Keratinocyte (primary cell): ENCODE results near the gene GRAMD4. TPM values are rescaled to one million over a fixed set of nuclear protein-coding genes. Genes with fewer than 3 reads are reported as not detected.

Experiments used
- DNase-seq: peaks from one replicate; pipeline ENCODE4 v3.0.0-alpha.2; 2011; ENCODE audit warnings: low read depth, missing footprints, low spot score
- FAIRE-seq: peaks from 2 replicates; lab custom pipeline; 2011; peaks lifted over from hg19 to GRCh38; lab: Jason Lieb, UNC
- H2AFZ ChIP-seq: 2 replicates; pipeline ENCODE4 v1.6.0; 2012; ENCODE audit warnings: low read length, control low read depth, inconsistent platforms; ENCODE audit not compliant: control insufficient read depth
- H3K27ac ChIP-seq: 2 replicates; pipeline ENCODE4 v1.5.1; 2011; ENCODE audit warnings: low read length; ENCODE audit not compliant: control insufficient read depth, insufficient read depth
- H3K27me3 ChIP-seq: 3 replicates; pipeline ENCODE4 v1.6.0; 2011; ENCODE audit warnings: low read length; ENCODE audit not compliant: control insufficient read depth, insufficient read depth; ENCODE audit errors: extremely low read depth
- H3K36me3 ChIP-seq, 2 experiments: 2 replicates in 1 of 2; 3 replicates in 1 of 2; pipeline ENCODE4 v1.5.1; 2011; ENCODE audit warnings: low read length in 2 of 2, mild to moderate bottlenecking in 1 of 2; ENCODE audit not compliant: control insufficient read depth in 2 of 2, insufficient read depth in 2 of 2; ENCODE audit errors: extremely low read depth in 1 of 2
- H3K4me1 ChIP-seq: 3 replicates; pipeline ENCODE4 v1.5.1; 2011; ENCODE audit warnings: low read length; ENCODE audit not compliant: control insufficient read depth, insufficient read depth; ENCODE audit errors: extremely low read depth
- H3K4me2 ChIP-seq: 3 replicates; pipeline ENCODE4 v1.6.0; 2011; ENCODE audit warnings: low read depth, low read length; ENCODE audit not compliant: control insufficient read depth, insufficient read depth; ENCODE audit errors: extremely low read depth
- H3K4me3 ChIP-seq, 3 experiments: fragments of 200-600 bp in 1 of 3; sonication (generic) in 1 of 3; 2 replicates in 2 of 3; 3 replicates in 1 of 3; pipeline ENCODE4 v1.5.1; 2011 to 2016; ENCODE audit warnings: low read length in 3 of 3, mild to moderate bottlenecking in 3 of 3, control low read depth in 2 of 3, inconsistent platforms in 1 of 3, low read depth in 1 of 3, mixed read lengths in 1 of 3, mixed run types in 1 of 3, moderate library complexity in 1 of 3; ENCODE audit not compliant: control insufficient read depth in 2 of 3, insufficient read depth in 2 of 3; ENCODE audit errors: extremely low read depth in 1 of 3
- H3K79me2 ChIP-seq: 2 replicates; pipeline ENCODE4 v1.6.0; 2012; ENCODE audit warnings: low read length; ENCODE audit not compliant: control insufficient read depth, insufficient read depth
- H3K9ac ChIP-seq: 3 replicates; pipeline ENCODE4 v1.6.0; 2011; ENCODE audit warnings: low read length; ENCODE audit not compliant: control insufficient read depth, insufficient read depth; ENCODE audit errors: extremely low read depth
- H3K9me1 ChIP-seq: 3 replicates; pipeline ENCODE4 v1.6.0; 2011; ENCODE audit warnings: low read length; ENCODE audit not compliant: control insufficient read depth, insufficient read depth; ENCODE audit errors: extremely low read depth
- H3K9me3 ChIP-seq: 2 replicates; pipeline ENCODE4 v1.5.1; 2012; ENCODE audit warnings: low read depth, low read length; ENCODE audit not compliant: control insufficient read depth
- H4K20me1 ChIP-seq: 3 replicates; pipeline ENCODE4 v1.6.0; 2011; ENCODE audit warnings: low read length; ENCODE audit not compliant: control insufficient read depth, insufficient read depth; ENCODE audit errors: extremely low read depth
- EZH2 ChIP-seq: IDR thresholded peaks from one replicate; pipeline ENCODE4 v1.6.1; 2012; ENCODE audit warnings: inconsistent platforms, mild to moderate bottlenecking, low read length, moderate library complexity
- dilution Hi-C: fragments of 300-500 bp; cut with MboI; formaldehyde crosslinking; loops from one replicate; pipeline ENCODE4 v1.7.0; 2020; ENCODE audit warnings: low sequenced_read_pairs; ENCODE audit not compliant: extremely low pct_ligation_motif_present
- polyA plus RNA-seq, 5 experiments: library from polyadenylated mRNA; depleted of rRNA in 3 of 5; stranded (reverse) in 3 of 5; stranded (forward) in 1 of 5; unstranded in 1 of 5; fragments of >200 nt; gene quantifications; 1 replicate in 1 of 5; 2 replicates in 3 of 5; 3 replicates in 1 of 5; pipeline versions ENCODE4 v1.2.1 to v1.2.3, GENCODE V29; 2011 to 2012; ENCODE audit warnings: missing spikeins in 2 of 5, low read depth in 1 of 5, low replicate concordance in 1 of 5
- TF ChIP-seq, protein P1 (sequence below), 3 experiments: IDR thresholded peaks in 1 of 3; conservative IDR thresholded peaks in 1 of 3; optimal IDR thresholded peaks in 1 of 3; 2 replicates in 2 of 3; 3 replicates in 1 of 3; pipeline versions ENCODE3 to v1.5.1; 2011; ENCODE audit warnings: low read length in 3 of 3, mild to moderate bottlenecking in 3 of 3, moderate library complexity in 2 of 3, control low read depth in 1 of 3, inconsistent platforms in 1 of 3; ENCODE audit not compliant: insufficient read depth in 2 of 3; ENCODE audit errors: extremely low read depth in 1 of 3

The GRAMD4 gene
- polyA plus RNA-seq, 1 donor (not counting 4 experiments of a cell fraction or from before 2014, with no cell fraction given), result 17.3 TPM

DNA sequence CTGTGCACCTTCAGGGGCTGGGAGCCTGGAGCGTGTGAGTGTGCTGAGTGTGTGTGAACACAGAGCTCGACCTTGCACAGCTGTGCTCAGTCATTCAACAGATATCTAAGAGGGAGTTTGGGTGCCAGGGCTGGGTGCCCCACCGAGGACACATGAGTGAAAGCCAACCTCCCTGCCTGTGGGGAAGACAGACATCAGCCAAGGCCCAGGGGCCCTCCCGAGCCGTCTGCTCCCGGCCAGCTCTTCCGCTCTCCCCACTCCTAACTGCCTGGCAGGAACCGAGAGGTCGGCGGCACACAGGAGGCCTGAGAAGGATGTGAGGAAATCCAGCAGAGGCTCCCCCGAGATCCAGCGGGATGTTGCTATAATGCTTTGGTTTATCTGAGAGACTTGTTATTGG, 85.9 kb downstream of the GRAMD4 start:
- Histone ChIP-seq H3K4me1 (no peaks in the 10 kb centered on the region), H3K9me1 (no peaks in the 10 kb centered on the region), H3K9ac (no peak overlapping the region), H2AFZ (no peak overlapping the region), H3K4me3 (no peak overlapping the region), H3K27me3 (no peaks in the 10 kb centered on the region), H4K20me1 (no peaks in the 10 kb centered on the region), H3K27ac (no peak overlapping the region), H3K9me3 (no peaks in the 10 kb centered on the region), H3K4me2 (no peak overlapping the region), H3K36me3 (peaks cover 13 to 15% of the 10 kb centered on the region in 2 experiments), H3K79me2 (no peaks in the 10 kb centered on the region)
- dilution Hi-C loops, result no loop called here
- no peak for FAIRE-seq
- TF ChIP-seq EZH2, result no peak
- TF ChIP-seq, protein P1, sequence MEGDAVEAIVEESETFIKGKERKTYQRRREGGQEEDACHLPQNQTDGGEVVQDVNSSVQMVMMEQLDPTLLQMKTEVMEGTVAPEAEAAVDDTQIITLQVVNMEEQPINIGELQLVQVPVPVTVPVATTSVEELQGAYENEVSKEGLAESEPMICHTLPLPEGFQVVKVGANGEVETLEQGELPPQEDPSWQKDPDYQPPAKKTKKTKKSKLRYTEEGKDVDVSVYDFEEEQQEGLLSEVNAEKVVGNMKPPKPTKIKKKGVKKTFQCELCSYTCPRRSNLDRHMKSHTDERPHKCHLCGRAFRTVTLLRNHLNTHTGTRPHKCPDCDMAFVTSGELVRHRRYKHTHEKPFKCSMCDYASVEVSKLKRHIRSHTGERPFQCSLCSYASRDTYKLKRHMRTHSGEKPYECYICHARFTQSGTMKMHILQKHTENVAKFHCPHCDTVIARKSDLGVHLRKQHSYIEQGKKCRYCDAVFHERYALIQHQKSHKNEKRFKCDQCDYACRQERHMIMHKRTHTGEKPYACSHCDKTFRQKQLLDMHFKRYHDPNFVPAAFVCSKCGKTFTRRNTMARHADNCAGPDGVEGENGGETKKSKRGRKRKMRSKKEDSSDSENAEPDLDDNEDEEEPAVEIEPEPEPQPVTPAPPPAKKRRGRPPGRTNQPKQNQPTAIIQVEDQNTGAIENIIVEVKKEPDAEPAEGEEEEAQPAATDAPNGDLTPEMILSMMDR (optimal IDR thresholded peaks at IDR 0.05 in 1 of 3, IDR thresholded peaks at IDR 0.05 in 1 of 3, conservative IDR thresholded peaks at IDR 0.05 in 1 of 3; ENCODE audit: extremely low read depth in 1 of 3, insufficient read depth in 2 of 3, low read length in 3 of 3), result no peak
- no peak for DNase-seq

DNA sequence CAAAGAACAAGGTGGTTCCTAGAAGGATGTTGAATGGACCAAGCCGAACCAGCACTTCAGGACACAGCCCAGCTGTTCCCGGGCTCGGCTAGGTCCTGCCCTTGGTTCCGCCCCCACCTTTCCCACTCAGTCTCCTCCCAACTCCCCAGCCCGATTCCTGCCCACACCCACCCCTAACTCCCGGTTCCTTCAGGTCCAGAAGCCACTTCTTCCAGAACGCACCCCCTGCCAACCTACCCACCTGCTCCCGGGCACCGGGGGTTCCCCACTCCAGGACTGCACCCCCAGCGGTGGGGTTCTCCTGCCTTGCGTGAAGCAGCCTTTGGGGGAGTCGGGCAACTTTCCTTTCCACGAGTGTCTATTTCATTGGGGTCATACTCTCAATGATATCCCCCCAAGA, 87.1 kb downstream of the GRAMD4 start:
- Histone ChIP-seq H3K4me2 (no peak overlapping the region), H3K27me3 (no peaks in the 10 kb centered on the region), H3K9me1 (no peaks in the 10 kb centered on the region), H3K4me3 (no peak overlapping the region), H3K36me3 (peaks cover 16% of the 10 kb centered on the region in 2 experiments), H2AFZ (no peak overlapping the region), H4K20me1 (no peaks in the 10 kb centered on the region), H3K9me3 (no peaks in the 10 kb centered on the region), H3K9ac (no peak overlapping the region), H3K27ac (no peak overlapping the region), H3K79me2 (no peaks in the 10 kb centered on the region), H3K4me1 (no peaks in the 10 kb centered on the region)
- FAIRE-seq, result no peak
- no peak for DNase-seq
- TF ChIP-seq EZH2, result no peak
- TF ChIP-seq, protein P1 (optimal IDR thresholded peaks at IDR 0.05 in 1 of 3, IDR thresholded peaks at IDR 0.05 in 1 of 3, conservative IDR thresholded peaks at IDR 0.05 in 1 of 3; ENCODE audit: extremely low read depth in 1 of 3, insufficient read depth in 2 of 3, low read length in 3 of 3), result no peak
- dilution Hi-C loops, result no loop called here
